Liver (tissue), 9 donors: ENCODE data around the gene SHB. TPM values are rescaled to one million over a fixed set of nuclear protein-coding genes. Genes with fewer than 3 reads are reported as not detected.

ENCODE experiments used
- DNase-seq: peaks from one replicate; pipeline ENCODE4 v3.0.0-alpha.2; 2017; ENCODE audit warnings: low spot score
- H3K27ac ChIP-seq, 2 donors: one replicate each; pipeline ENCODE4 v1.7.0; 2013; ENCODE audit warnings: inconsistent platforms in 2 of 2, low read length in 2 of 2, control low read depth in 1 of 2, low read depth in 1 of 2, mild to moderate bottlenecking in 1 of 2
- H3K27me3 ChIP-seq, 4 donors: one replicate each; pipeline versions ENCODE4 v1.6.1 to v1.7.0; 2013; ENCODE audit warnings: low read length in 3 of 4, inconsistent platforms in 1 of 4, mild to moderate bottlenecking in 1 of 4, moderate library complexity in 1 of 4; ENCODE audit not compliant: control insufficient read depth in 4 of 4, insufficient read depth in 4 of 4
- H3K36me3 ChIP-seq, 4 donors: one replicate each; pipeline versions ENCODE4 v1.6.1 to v1.7.0; 2013; ENCODE audit warnings: low read length in 3 of 4, mild to moderate bottlenecking in 3 of 4, low read depth in 1 of 4, moderate library complexity in 1 of 4; ENCODE audit not compliant: control insufficient read depth in 4 of 4, insufficient read depth in 3 of 4
- H3K4me1 ChIP-seq, 4 donors: one replicate each; pipeline versions ENCODE4 v1.6.1 to v1.7.0; 2013; ENCODE audit warnings: low read length in 3 of 4, mild to moderate bottlenecking in 3 of 4, moderate library complexity in 1 of 4; ENCODE audit not compliant: control insufficient read depth in 4 of 4, insufficient read depth in 4 of 4
- H3K4me3 ChIP-seq, 3 donors: one replicate each; pipeline versions ENCODE4 v1.6.1 to v1.7.0; 2013; ENCODE audit warnings: low read length in 3 of 3, control low read depth in 1 of 3, low read depth in 1 of 3, mild to moderate bottlenecking in 1 of 3
- H3K9ac ChIP-seq, 2 donors: one replicate each; pipeline ENCODE4 v1.7.0; 2013; ENCODE audit warnings: low read length in 2 of 2, mild to moderate bottlenecking in 2 of 2, moderate library complexity in 2 of 2, control low read depth in 1 of 2, low read depth in 1 of 2
- H3K9me3 ChIP-seq, 4 donors: one replicate each; pipeline versions ENCODE4 v1.6.1 to v1.7.0; 2013; ENCODE audit warnings: low read length in 3 of 4; ENCODE audit not compliant: control insufficient read depth in 4 of 4
- ATF3 ChIP-seq: IDR thresholded peaks from 2 replicates; pipeline ENCODE4 v1.6.1; 2016; ENCODE audit warnings: antibody characterized with exemption
- CTCF ChIP-seq: fragments of 150-350 bp; IDR thresholded peaks from 2 replicates; pipeline ENCODE4 v1.5.1; 2017; ENCODE audit warnings: improper control_type of control experiment, low read depth, low read length; ENCODE audit not compliant: missing input control
- EGR1 ChIP-seq, 2 donors: IDR thresholded peaks; 2 replicates each; pipeline ENCODE4 v1.6.1; 2016 to 2018; ENCODE audit warnings: antibody characterized with exemption in 2 of 2, low read depth in 2 of 2
- FOXA1 ChIP-seq: IDR thresholded peaks from 2 replicates; pipeline ENCODE4 v1.6.1; 2016; ENCODE audit warnings: antibody characterized with exemption
- FOXA2 ChIP-seq: IDR thresholded peaks from 2 replicates; pipeline ENCODE4 v1.6.1; 2016; ENCODE audit warnings: antibody characterized with exemption
- GABPA ChIP-seq, 2 donors: IDR thresholded peaks in 1 of 2; conservative IDR thresholded peaks in 1 of 2; 2 replicates each; pipeline ENCODE4 v1.6.1; 2016; ENCODE audit warnings: antibody characterized with exemption in 2 of 2, mild to moderate bottlenecking in 1 of 2, moderate library complexity in 1 of 2
- HNF4G ChIP-seq: IDR thresholded peaks from 2 replicates; pipeline ENCODE4 v1.6.1; 2016; ENCODE audit warnings: antibody characterized with exemption
- JUND ChIP-seq, 2 donors: IDR thresholded peaks; 2 replicates each; pipeline ENCODE4 v1.6.1; 2016; ENCODE audit warnings: antibody characterized with exemption in 2 of 2
- RAD21 ChIP-seq, 2 donors: IDR thresholded peaks; 2 replicates each; pipeline ENCODE4 v1.6.1; 2016; ENCODE audit warnings: antibody characterized with exemption in 2 of 2, mild to moderate bottlenecking in 2 of 2
- RXRA ChIP-seq, 2 donors: IDR thresholded peaks; 2 replicates each; pipeline ENCODE4 v1.6.1; 2017 to 2018; ENCODE audit warnings: antibody characterized with exemption in 2 of 2, mild to moderate bottlenecking in 1 of 2
- SP1 ChIP-seq: IDR thresholded peaks from 2 replicates; pipeline ENCODE4 v1.6.1; 2018; ENCODE audit warnings: antibody characterized with exemption, mild to moderate bottlenecking
- TAF1 ChIP-seq: conservative IDR thresholded peaks from 2 replicates; pipeline ENCODE4 v1.6.1; 2016; ENCODE audit warnings: antibody characterized with exemption, mild to moderate bottlenecking
- YY1 ChIP-seq: IDR thresholded peaks from 2 replicates; pipeline ENCODE4 v1.6.1; 2016; ENCODE audit warnings: antibody characterized with exemption, mild to moderate bottlenecking
- WGBS: extraction: QIAGEN DNeasy Blood & Tissue Kit; methylation state at CpG from one replicate; pipeline ENCODE4 v1.1.7; 2013; 5-methylcytosine and 5-hydroxymethylcytosine counted together
- polyA plus RNA-seq, 2 donors: library from polyadenylated mRNA; stranded (reverse) in 1 of 2; unstranded in 1 of 2; fragments of 200-250 nt in 1 of 2; fragments of >200 nt in 1 of 2; fragmentation: Nextera tagmentation in 1 of 2; extraction: Ambion mirVana in 1 of 2; gene quantifications; one replicate each; pipeline versions ENCODE4 v1.2.1 to v1.2.3, GENCODE V29; 2013 to 2015
- total RNA-seq, 2 donors: library from RNA; depleted of rRNA; stranded (reverse); fragments of >200 nt; gene quantifications; one replicate each; pipeline ENCODE4 v1.2.3, GENCODE V29; 2014
- TF ChIP-seq, protein P1 (sequence below): IDR thresholded peaks from 2 replicates; pipeline ENCODE4 v1.6.1; 2016; ENCODE audit warnings: antibody characterized with exemption
- TF ChIP-seq, protein P2 (sequence below): IDR thresholded peaks from 2 replicates; pipeline ENCODE4 v1.6.1; 2016; ENCODE audit warnings: antibody characterized with exemption, mild to moderate bottlenecking
- TF ChIP-seq, protein P3 (sequence below): IDR thresholded peaks from 2 replicates; pipeline ENCODE4 v1.6.1; 2016; ENCODE audit warnings: antibody characterized with exemption
- donor health status: healthy.
- donor health status: healthy.
- donor health status: healthy.
- donor health status: healthy.
- donor health status: healthy.

Gene SHB
- total and polyA plus RNA-seq, 4 donors = 3.4 to 17.3 (median 7.0) TPM

DNA sequence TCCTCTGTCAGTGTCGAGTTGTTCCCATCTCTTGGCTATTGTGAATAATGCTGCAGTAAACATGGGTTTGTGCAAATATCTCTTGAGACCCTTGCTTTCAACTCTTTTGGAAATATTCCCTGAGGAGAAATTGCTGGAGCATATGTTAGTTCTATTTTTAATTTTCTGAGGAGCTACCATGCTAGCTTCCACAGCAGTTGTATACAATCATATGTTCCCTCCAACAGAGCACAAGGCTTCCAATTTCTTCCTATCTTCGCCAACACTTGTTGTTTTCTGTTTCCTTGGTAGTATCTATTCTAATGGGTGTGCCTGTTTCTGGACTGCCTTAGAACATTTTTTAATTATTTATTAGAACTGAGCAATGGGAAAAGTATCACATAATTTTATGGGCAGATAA lies 23.6 kb upstream of the SHB start (continued):
- TF ChIP-seq JUND (IDR thresholded peaks at IDR 0.05) (no peak), FOXA2 (no peak), GABPA (IDR thresholded peaks at IDR 0.05 in 1 of 2, conservative IDR thresholded peaks at IDR 0.05 in 1 of 2) (no peak)
- TF ChIP-seq, protein P1, sequence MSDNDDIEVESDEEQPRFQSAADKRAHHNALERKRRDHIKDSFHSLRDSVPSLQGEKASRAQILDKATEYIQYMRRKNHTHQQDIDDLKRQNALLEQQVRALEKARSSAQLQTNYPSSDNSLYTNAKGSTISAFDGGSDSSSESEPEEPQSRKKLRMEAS = no peak
- TF ChIP-seq, protein P2, sequence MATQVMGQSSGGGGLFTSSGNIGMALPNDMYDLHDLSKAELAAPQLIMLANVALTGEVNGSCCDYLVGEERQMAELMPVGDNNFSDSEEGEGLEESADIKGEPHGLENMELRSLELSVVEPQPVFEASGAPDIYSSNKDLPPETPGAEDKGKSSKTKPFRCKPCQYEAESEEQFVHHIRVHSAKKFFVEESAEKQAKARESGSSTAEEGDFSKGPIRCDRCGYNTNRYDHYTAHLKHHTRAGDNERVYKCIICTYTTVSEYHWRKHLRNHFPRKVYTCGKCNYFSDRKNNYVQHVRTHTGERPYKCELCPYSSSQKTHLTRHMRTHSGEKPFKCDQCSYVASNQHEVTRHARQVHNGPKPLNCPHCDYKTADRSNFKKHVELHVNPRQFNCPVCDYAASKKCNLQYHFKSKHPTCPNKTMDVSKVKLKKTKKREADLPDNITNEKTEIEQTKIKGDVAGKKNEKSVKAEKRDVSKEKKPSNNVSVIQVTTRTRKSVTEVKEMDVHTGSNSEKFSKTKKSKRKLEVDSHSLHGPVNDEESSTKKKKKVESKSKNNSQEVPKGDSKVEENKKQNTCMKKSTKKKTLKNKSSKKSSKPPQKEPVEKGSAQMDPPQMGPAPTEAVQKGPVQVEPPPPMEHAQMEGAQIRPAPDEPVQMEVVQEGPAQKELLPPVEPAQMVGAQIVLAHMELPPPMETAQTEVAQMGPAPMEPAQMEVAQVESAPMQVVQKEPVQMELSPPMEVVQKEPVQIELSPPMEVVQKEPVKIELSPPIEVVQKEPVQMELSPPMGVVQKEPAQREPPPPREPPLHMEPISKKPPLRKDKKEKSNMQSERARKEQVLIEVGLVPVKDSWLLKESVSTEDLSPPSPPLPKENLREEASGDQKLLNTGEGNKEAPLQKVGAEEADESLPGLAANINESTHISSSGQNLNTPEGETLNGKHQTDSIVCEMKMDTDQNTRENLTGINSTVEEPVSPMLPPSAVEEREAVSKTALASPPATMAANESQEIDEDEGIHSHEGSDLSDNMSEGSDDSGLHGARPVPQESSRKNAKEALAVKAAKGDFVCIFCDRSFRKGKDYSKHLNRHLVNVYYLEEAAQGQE = no peak

DNA sequence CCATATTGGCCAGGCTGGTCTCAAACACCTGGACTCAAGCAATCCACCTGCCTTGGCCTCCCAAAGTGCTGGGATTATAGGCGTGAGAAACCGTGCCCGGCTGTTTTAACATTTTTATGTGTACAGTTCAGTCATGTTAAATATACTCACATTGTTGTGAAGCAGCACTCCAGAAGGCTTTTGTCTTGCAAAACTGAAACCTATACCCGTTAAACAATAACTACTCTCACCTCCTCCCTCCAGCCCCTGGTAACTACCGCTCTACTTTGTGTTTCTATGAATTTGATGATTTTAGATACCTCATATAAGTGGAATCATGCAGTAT lies 23.1 kb upstream of the SHB start:
- WGBS = 93% methylated on average over 5 of the region's 5 CpGs

More for the DNA sequence above, 23.1 kb upstream of the SHB start:
- Histone ChIP-seq H3K9me3 (no peaks in the 10 kb centered on the region), H3K4me3 (no peak overlapping the region), H3K36me3 (no peaks in the 10 kb centered on the region), H3K27me3 (no peaks in the 10 kb centered on the region), H3K27ac (no peak overlapping the region), H3K9ac (no peak overlapping the region), H3K4me1 (peaks cover 0 to 4% (median 1%) of the 10 kb centered on the region in 4 donors)
- DNase-seq = no peak
- no peak for TF ChIP-seq RXRA (IDR thresholded peaks at IDR 0.05)
- no peak for TF ChIP-seq JUND (IDR thresholded peaks at IDR 0.05)
- no peak for TF ChIP-seq RAD21 (IDR thresholded peaks at IDR 0.05)
- no peak for TF ChIP-seq SP1
- TF ChIP-seq HNF4G = no peak
- TF ChIP-seq YY1 = no peak
- TF ChIP-seq ATF3 = no peak
- TF ChIP-seq TAF1 = no peak
- TF ChIP-seq, protein P2 = no peak
- TF ChIP-seq FOXA1 = no peak
- TF ChIP-seq, protein P3, sequence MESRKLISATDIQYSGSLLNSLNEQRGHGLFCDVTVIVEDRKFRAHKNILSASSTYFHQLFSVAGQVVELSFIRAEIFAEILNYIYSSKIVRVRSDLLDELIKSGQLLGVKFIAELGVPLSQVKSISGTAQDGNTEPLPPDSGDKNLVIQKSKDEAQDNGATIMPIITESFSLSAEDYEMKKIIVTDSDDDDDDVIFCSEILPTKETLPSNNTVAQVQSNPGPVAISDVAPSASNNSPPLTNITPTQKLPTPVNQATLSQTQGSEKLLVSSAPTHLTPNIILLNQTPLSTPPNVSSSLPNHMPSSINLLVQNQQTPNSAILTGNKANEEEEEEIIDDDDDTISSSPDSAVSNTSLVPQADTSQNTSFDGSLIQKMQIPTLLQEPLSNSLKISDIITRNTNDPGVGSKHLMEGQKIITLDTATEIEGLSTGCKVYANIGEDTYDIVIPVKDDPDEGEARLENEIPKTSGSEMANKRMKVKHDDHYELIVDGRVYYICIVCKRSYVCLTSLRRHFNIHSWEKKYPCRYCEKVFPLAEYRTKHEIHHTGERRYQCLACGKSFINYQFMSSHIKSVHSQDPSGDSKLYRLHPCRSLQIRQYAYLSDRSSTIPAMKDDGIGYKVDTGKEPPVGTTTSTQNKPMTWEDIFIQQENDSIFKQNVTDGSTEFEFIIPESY = no peak
- TF ChIP-seq CTCF = no peak
- TF ChIP-seq EGR1 (IDR thresholded peaks at IDR 0.05; ENCODE audit: low read depth in 2 of 2) = no peak
- no peak for TF ChIP-seq GABPA (IDR thresholded peaks at IDR 0.05 in 1 of 2, conservative IDR thresholded peaks at IDR 0.05 in 1 of 2)
- TF ChIP-seq, protein P1 = no peak
- no peak for TF ChIP-seq FOXA2
